Activated T-cell treated with anti-CD3 and anti-CD28 coated beads, Interleukin-2, amount 50 U/mL, for 72 hours (primary cell): Measurements from ENCODE around the gene ASAP2. TPM values are rescaled to one million over a fixed set of nuclear protein-coding genes. Genes with fewer than 3 reads are reported as not detected.
A peak's percentile ranks its signal among the peaks of the same experiment; 100 is the strongest.

Experiments used
- ATAC-seq, 2 donors: fragments of 150-1000 bp; cut with Tn5 transposase; replicated peaks in 1 of 2; 2 replicates each; pipeline ENCODE4 v1.10.0; 2021; ENCODE audit warnings: moderate library complexity in 2 of 2, mild to moderate bottlenecking in 1 of 2
- DNase-seq, 2 donors: peaks; one replicate each; pipeline ENCODE4 v3.0.0; 2021 to 2022; ENCODE audit warnings: mixed read lengths in 1 of 2
- H3K27ac Mint-ChIP-seq: one replicate; pipeline ENCODE4 v1.8.0; 2022; ENCODE audit warnings: mild to moderate bottlenecking, moderate library complexity, mixed read lengths
- H3K27me3 Mint-ChIP-seq: one replicate; pipeline ENCODE4 v1.8.0; 2022; ENCODE audit warnings: low read depth, mixed read lengths
- H3K36me3 Mint-ChIP-seq, 2 donors: one replicate each; pipeline ENCODE4 v1.8.0; 2022; ENCODE audit warnings: mixed read lengths in 2 of 2, mild to moderate bottlenecking in 1 of 2; ENCODE audit not compliant: insufficient read depth in 2 of 2
- H3K4me1 Mint-ChIP-seq: one replicate; pipeline ENCODE4 v1.8.0; 2022; ENCODE audit warnings: low read depth, mixed read lengths
- H3K4me3 Mint-ChIP-seq, 2 donors: one replicate each; pipeline ENCODE4 v1.8.0; 2022; ENCODE audit warnings: mild to moderate bottlenecking in 2 of 2, mixed read lengths in 2 of 2, moderate library complexity in 2 of 2
- H3K9me3 Mint-ChIP-seq, 2 donors: one replicate each; pipeline ENCODE4 v1.8.0; 2022; ENCODE audit warnings: mixed read lengths in 2 of 2
- total RNA-seq, 2 donors: library from RNA; stranded (reverse); gene quantifications; one replicate each; pipeline ENCODE4 v1.2.3, GENCODE V29; 2022

Gene ASAP2
- total RNA-seq, 2 donors from 2014 or later, result 0.10 to 0.42 TPM

DNA sequence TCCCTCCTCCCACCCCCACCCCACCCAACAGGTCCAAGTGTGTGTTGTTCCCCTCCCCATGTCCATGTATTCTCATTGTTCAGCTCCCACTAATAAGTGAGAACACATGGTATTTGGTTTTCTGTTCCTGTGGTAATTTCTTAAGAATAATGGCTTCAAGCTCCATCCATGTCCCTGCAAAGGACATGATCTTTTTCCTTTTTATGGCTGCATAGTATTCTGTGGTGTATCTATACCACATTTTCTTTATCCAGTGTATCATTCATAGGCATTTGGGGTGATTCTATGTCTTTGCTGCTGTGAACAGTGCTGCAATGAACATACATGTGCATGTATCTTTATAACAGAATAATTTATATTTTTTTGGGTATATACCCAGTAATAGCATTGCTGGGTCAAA is 12.3 kb upstream of the ASAP2 start:
- Mint-ChIP-seq H3K4me3 (no peak overlapping the region), H3K9me3 (no peaks in the 10 kb centered on the region), H3K27me3 (peaks cover 22% of the 10 kb centered on the region), H3K27ac (no peak overlapping the region), H3K4me1 (no peaks in the 10 kb centered on the region), H3K36me3 (no peaks in the 10 kb centered on the region)
- DNase-seq, result no peak
- ATAC-seq, result no peak

DNA sequence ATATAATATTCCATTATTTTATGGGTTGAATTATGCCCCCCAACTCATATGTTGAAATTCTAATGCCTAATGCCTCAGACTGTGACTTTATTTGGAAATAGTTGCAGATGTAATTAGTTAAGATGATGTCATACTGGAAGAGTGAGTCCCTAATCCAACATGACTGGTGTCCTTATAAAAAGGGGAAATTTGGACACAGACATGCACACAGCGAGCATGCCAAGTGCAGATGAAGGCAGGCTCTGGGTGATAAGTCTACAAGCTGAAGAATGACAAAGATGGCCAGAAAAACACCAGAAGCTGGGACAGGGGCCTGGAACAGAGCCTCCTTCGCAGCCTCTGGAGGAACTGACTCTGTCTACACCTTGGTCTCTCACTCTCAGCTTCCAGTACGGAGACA is 10.0 kb upstream of the ASAP2 start:
- DNase-seq (no peak), ATAC-seq (no peak)
- H3K27me3 Mint-ChIP-seq, result peaks cover 30% of the 10 kb centered on the region
- no peak overlapping the region for H3K4me3 Mint-ChIP-seq
- no peaks in the 10 kb centered on the region for H3K4me1 Mint-ChIP-seq
- H3K27ac Mint-ChIP-seq, result no peak overlapping the region
- no peaks in the 10 kb centered on the region for H3K36me3 Mint-ChIP-seq
- H3K9me3 Mint-ChIP-seq, result no peaks in the 10 kb centered on the region

DNA sequence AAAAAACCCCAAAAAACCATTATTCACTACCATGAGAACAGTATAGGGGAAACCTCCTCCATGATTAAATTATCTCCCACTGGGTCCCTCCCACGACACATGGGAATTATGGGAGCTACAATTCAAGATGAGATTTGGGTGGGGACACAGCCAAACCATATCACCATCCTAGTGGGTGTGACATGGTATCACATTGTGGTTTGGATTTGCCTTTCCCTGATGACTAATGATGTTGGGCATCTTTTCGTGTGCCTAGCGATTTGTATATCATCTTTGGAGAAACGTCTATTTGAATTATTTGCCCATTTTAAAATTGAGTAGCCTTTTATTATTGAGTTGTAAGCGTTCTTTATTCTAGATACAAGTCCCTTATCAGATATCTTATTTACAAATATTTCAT is 8.7 kb upstream of the ASAP2 start:
- Mint-ChIP-seq H3K4me3 (no peak overlapping the region), H3K27ac (no peak overlapping the region), H3K27me3 (peaks cover 30% of the 10 kb centered on the region), H3K4me1 (no peaks in the 10 kb centered on the region), H3K9me3 (no peaks in the 10 kb centered on the region), H3K36me3 (no peaks in the 10 kb centered on the region)
- DNase-seq, result no peak
- no peak for ATAC-seq

DNA sequence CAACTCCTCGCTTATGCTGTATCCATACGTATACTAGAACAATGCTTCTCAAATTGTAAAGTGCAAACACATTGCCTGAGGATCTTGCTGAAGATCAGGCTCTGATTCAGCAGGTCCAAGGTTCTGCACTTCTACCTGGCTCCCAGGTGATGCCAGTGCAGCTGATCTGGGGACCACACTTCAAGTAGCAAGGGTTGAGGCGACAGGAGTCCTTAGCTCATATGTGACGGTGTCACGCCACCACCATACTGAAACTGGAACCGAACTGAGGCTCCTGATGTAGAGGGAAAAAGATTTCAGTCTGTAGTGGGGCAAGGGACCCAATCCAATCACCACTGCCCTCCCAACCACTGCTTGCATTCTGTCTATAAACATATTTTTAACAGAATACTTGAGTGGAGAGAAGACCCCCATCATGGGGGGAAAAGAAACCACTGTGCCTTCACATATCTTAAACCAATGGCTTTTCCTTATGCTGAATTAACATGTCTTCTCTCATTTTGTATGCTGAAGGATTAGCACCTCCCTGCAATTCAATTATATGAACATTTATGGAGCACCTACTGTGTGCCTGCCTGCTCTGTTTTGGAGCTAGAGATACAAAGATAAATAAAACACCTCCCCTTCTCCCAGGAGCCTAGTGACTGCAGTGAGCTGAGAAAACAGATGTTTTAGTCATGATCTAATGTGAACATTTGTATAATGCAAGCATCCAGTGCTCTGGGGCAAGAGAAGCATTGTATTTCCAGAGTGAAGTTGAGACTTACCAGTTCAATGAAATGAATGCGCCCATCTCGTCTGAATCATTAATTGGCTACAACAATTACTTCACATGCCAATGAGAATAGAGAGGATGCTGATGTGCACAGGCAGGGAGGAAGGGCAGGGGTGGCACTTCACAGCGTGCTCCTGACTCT is 6.6 kb upstream of the ASAP2 start:
- H3K4me3 Mint-ChIP-seq, result no peak overlapping the region
- H3K36me3 Mint-ChIP-seq, result no peaks in the 10 kb centered on the region
- H3K9me3 Mint-ChIP-seq, result no peaks in the 10 kb centered on the region
- DNase-seq (no peak), ATAC-seq (no peak)
- H3K27me3 Mint-ChIP-seq, result peaks cover 35% of the 10 kb centered on the region
- H3K4me1 Mint-ChIP-seq, result no peaks in the 10 kb centered on the region
- no peak overlapping the region for H3K27ac Mint-ChIP-seq

GRCh38 chr2:9200633-9201015 is 6.0 kb upstream of the ASAP2 start:
- DNase-seq, result no peak
- no peak overlapping the region for H3K27ac Mint-ChIP-seq

GRCh38 chr2:9201185-9201891 is 5.3 kb upstream of the ASAP2 start:
- no peaks in the 10 kb centered on the region for H3K9me3 Mint-ChIP-seq
- H3K4me3 Mint-ChIP-seq, result no peak overlapping the region
- H3K27ac Mint-ChIP-seq, result no peak overlapping the region
- peaks cover 6% of the 10 kb centered on the region for H3K4me1 Mint-ChIP-seq
- H3K27me3 Mint-ChIP-seq, result peaks cover 46% of the 10 kb centered on the region
- no peak for ATAC-seq
- no peak for DNase-seq
- H3K36me3 Mint-ChIP-seq, result no peaks in the 10 kb centered on the region

More at GRCh38 chr2:9200633-9201015, 6.0 kb upstream of the ASAP2 start:
- peaks cover 2% of the 10 kb centered on the region for H3K4me1 Mint-ChIP-seq
- no peaks in the 10 kb centered on the region for H3K9me3 Mint-ChIP-seq
- H3K27me3 Mint-ChIP-seq, result peaks cover 42% of the 10 kb centered on the region
- H3K4me3 Mint-ChIP-seq, result no peak overlapping the region
- ATAC-seq, result no peak
- no peaks in the 10 kb centered on the region for H3K36me3 Mint-ChIP-seq

DNA sequence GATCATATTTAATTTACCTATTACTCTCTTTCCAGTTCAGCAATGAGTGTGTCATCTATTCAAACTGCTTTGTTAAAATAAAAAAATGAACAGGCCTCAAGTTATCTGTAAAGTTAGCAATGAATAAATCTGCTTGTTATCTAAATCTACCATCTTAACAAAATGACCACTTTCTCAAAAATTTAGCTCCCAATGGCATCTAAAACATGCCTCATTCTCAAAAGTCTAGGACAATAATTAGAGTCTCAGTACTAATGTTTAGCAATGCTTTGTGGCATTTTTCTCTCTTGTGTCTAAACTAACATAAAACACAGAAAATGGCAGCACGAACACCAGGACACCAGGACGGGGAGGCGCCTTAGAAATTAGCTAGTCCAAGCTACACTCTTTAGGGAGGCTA is 3.6 kb upstream of the ASAP2 start:
- no peak for ATAC-seq
- H3K27me3 Mint-ChIP-seq, result peaks cover 44% of the 10 kb centered on the region

DNA sequence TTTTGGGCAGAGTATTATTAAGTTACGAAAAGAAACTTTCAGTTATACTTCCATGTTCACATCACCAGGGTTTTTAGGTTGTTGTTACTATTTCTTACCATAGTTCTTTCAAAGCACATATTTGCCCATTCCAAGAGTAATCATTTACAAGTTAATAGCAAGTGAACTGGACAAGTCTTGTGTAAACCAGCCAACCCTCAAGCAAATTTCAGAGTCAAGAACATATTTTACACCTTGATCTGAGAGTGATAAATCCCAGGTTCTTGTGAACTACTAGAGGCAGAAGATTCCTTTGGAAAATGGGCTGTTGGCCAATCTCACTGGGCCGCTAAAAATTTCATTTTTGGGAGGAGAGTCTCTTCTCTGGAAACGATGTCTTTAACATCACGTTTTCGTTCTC is 2.7 kb upstream of the ASAP2 start:
- Mint-ChIP-seq H3K4me1 (peaks cover 11% of the 10 kb centered on the region), H3K36me3 (peaks cover 0 to 2% of the 10 kb centered on the region in 2 donors), H3K4me3 (no peak overlapping the region), H3K27ac (no peak overlapping the region), H3K9me3 (no peaks in the 10 kb centered on the region), H3K27me3 (peaks cover 48% of the 10 kb centered on the region)
- no peak for DNase-seq
- ATAC-seq, result no peak

More for the DNA sequence above, 3.6 kb upstream of the ASAP2 start:
- H3K9me3 Mint-ChIP-seq, result no peaks in the 10 kb centered on the region
- H3K4me1 Mint-ChIP-seq, result peaks cover 10% of the 10 kb centered on the region
- peaks cover 0 to under 1% of the 10 kb centered on the region in 2 donors for H3K36me3 Mint-ChIP-seq
- no peak overlapping the region for H3K27ac Mint-ChIP-seq
- H3K4me3 Mint-ChIP-seq, result no peak overlapping the region
- no peak for DNase-seq

GRCh38 chr2:9204939-9205338 is 1.7 kb upstream of the ASAP2 start:
- Mint-ChIP-seq H3K27me3 (peaks cover 48% of the 10 kb centered on the region), H3K9me3 (no peaks in the 10 kb centered on the region), H3K27ac (no peak overlapping the region), H3K4me3 (no peak overlapping the region), H3K4me1 (peaks cover 11% of the 10 kb centered on the region), H3K36me3 (peaks cover 0 to 2% of the 10 kb centered on the region in 2 donors)
- no peak for DNase-seq
- no peak for ATAC-seq

- Mint-ChIP-seq H3K27me3 (peaks cover 49% of the 10 kb centered on the region), H3K36me3 (peaks cover 0 to 2% of the 10 kb centered on the region in 2 donors), H3K9me3 (no peaks in the 10 kb centered on the region), H3K4me3 (peak overlapping the region; percentile 6 to 83), H3K4me1 (peaks cover 11% of the 10 kb centered on the region), H3K27ac (no peak overlapping the region)
- DNase-seq (no peak), ATAC-seq (no peak)
These were observed 1.1 kb upstream of the ASAP2 start for GRCh38 chr2:9205486-9205885.

- H3K27me3 Mint-ChIP-seq, result peaks cover 52% of the 10 kb centered on the region
- DNase-seq (peak; percentile 18 to 29), ATAC-seq (peak; percentile 28 to 36)
- peaks cover 0 to 2% of the 10 kb centered on the region in 2 donors for H3K36me3 Mint-ChIP-seq
- H3K4me1 Mint-ChIP-seq, result peaks cover 11% of the 10 kb centered on the region
- H3K4me3 Mint-ChIP-seq, result peak overlapping the region; percentile 65 to 70
- H3K9me3 Mint-ChIP-seq, result no peaks in the 10 kb centered on the region
- H3K27ac Mint-ChIP-seq, result no peak overlapping the region
These were observed 504 bp downstream of the ASAP2 start for GRCh38 chr2:9206991-9207640.

GRCh38 chr2:9207641-9208311 is 1.2 kb downstream of the ASAP2 start:
- Mint-ChIP-seq H3K4me1 (peaks cover 11% of the 10 kb centered on the region), H3K4me3 (peak overlapping the region; percentile 54 to 64), H3K36me3 (peaks cover 0 to 2% of the 10 kb centered on the region in 2 donors), H3K27me3 (peaks cover 53% of the 10 kb centered on the region), H3K27ac (peak overlapping the region; percentile 23), H3K9me3 (no peaks in the 10 kb centered on the region)
- DNase-seq (peak; percentile 8 to 14), ATAC-seq (no peak)
